ENCODE data around the gene KRT13.

The KRT13 gene

GRCh38 chr17:41466988-41467387 lies 38.4 kb downstream of the KRT13 start, which contains the start of gene KRT32:
KRT32 (minus strand) TSS chr17:41467386; CDS start chr17:41467325, 61 bp downstream.
- no peak for DNase-seq (ENCODE audit: low spot score)

DNA sequence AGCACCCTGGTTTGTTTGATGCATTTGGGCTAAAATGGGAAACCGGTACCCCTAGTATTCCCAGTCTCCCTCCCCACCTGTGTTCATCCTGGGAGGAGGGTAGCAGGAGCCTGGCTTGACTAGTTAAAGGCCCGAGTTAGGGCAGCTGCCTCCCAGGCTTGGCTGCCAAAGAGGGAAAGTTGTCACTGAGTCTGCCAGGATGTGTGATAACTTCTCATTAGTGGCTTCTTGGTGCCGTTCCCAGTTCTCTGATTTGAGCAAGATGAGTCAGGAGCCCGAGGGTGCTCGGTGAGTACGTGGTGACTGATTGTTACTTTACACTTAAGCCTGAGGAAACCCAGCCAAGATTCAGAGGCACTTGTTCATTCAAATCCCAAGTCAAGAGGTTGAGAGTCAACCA lies 40.7 kb downstream of the KRT13 start:
- DNase-seq (ENCODE audit: low spot score), result no peak

DNA sequence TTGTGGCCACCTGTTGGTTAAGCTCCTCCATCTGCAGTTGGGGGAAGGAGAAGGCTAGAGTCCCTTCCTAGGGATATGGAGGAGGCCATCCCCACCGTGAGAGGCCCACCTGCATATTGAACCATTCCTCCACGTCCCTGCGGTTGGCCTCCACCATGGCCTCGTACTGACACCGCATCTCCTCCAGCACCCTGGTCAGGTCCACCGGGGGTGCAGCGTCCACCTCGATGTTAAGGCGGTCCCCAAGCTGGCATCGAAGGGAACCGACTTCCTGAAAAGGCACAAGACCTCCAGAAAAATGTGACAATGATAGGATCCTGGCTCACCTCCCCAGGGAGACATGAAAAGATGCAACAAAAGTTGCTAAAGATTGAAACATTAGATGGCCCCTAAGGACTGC lies 41.2 kb downstream of the KRT13 start:
- no peak for DNase-seq (ENCODE audit: low spot score)

DNA sequence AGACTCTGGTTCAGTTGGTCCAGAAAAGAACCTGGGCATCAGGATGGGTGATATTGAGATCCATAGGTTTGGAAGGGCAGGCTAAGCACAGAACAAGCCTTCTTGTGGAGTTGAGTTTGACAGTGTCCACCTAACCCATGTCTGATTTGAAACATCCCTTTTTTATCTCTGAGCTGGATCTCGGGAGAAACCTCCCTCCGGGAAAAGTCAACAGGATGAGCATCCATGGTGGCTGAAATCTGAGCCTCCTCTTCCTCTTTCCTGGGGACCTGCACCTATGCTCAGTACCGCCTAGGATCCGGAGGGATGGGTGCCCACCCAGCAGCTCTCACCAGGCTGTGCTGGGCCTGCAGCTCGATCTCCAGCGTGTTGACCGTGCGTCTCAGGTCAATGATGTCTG lies 41.7 kb downstream of the KRT13 start:
- no peak for DNase-seq (ENCODE audit: low spot score)

- DNase-seq (ENCODE audit: low spot score), result no peak
These were observed 42.7 kb downstream of the KRT13 start for GRCh38 chr17:41462705-41463104.

GRCh38 chr17:41457676-41458075 lies 47.7 kb downstream of the KRT13 start:
- no peak for DNase-seq (ENCODE audit: low spot score)

DNA sequence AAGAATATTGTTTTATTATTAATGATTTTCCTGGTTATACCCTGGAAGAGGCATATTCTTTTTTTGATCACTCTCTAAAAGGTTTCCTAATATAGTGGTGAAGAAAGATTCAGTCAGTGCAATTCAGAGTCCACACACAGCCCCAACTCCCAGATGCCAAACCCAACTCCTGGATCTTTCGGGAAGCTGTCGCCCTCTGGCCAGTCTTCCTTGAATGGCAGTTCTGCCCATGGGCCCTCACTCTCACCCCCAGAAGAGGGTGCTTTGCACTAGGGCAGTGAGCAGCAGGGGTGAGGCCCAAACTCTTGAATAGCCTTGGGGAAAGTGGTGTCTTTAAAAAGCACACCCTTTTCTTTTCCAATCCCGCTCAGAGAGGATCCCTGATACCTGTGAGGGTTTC lies 49.2 kb downstream of the KRT13 start:
- DNase-seq (ENCODE audit: low spot score), result no peak

DNA sequence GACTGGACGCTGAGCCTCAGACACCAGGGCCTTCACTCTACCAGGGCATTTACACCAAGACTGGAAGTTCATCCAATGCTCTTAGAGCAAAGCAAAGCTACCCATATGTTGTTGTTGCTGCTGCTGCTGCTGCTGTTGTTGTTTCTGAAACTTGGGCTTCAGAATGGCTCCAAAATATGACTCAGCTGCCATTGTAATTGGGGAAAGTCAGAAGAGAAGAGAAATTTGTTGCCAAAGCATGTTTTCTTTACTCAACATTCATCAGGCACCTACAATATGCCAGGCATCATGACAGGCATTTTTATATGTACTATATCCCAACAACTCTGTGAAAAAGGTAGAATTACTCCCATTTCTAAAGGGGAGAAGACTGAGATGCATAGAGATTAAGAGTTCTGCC lies 50.2 kb downstream of the KRT13 start:
- no peak for DNase-seq (ENCODE audit: low spot score)

DNA sequence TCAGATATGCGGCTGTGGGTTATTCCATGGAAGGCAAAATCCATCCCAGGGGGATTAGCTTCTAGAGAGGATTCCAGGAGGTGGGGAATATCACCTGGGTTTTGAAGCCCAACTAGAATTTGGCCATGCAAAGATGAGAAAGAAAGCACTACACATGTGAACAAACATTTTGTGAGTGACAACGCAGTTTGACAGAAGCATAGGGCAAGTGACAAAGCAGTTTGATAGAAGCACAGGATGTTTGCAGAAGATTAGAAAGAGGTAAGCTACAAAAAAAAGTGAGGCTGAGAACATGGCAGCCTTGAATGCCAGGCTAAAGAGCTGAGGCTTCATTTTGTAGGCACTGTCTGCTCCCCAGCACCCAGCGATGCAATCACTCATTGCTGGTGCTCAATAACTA lies 52.3 kb downstream of the KRT13 start:
- DNase-seq (ENCODE audit: low spot score), result no peak

- DNase-seq (ENCODE audit: low spot score), result no peak
These were observed 53.1 kb downstream of the KRT13 start for GRCh38 chr17:41452281-41452680.

DNA sequence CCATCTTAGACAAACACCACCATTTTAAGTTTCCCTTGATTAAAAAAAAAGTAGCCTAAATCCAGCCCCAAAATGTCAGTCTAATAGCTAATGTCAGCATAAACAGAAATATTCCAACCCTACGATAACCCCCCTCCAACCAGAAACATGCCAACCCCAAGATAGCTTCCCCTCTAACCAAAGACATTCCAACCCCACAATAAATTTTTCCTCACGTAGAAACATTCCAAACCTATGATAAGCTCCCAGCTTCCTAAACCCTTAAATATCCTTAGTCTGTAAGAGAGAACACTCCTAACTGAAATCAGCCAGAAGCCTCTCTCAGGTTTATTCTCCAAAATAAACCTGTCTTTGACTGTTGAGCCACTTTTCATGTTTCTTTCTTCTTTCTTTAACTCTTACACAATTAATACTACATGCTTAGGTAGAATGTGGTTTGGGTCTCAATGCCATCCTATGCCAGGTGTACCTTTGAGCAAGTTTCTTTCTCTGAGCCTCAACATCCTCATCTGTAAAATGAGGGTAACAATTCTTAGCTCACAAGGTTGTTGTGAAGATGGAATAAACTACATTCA lies 54.2 kb downstream of the KRT13 start:
- DNase-seq (ENCODE audit: low spot score), result no peak
